ENCODE data around the gene GPR152.

The GPR152 gene

DNA sequence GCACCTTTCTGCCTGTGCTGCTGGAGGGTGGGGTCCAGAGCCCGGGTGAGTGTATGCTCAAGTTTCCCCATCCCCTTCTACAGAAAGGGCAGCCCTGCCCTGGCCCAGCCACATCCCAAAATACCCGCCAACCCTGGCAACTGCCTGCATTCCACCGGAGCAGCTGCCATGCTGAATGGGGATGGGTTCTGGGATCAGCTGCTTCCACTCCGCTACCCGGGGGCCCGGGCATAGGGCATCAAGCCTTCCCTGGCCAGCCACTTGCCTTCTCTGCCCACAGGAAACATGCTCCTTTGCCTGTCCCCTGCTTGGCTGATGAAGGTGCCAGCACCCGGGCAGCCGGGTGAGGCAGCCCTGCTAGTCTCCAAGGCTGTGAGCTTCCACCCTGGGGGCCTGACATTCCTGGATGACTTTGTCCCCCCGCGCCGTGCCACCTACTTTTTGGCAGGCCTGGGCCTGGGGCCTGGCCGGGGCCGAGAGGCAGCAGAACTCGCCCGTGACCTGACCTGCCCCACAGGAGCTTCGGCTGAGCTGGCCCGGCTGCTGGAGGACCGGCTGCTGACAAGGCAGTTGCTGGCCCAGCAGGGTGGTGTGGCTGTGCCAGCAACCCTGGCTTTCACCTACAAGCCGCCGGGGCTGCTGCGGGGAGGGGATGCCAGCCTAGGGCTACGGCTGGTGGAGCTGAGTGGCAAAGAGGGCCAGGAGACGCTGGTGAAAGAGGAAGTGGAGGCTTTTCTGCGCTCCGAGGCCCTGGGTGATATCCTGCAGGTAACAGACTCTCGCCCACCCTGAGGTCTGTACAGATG is 33.9 kb downstream of the GPR152 start:
- no peak overlapping the region for H3K4me3 ChIP-seq (replicated peaks in 1 of 2; ENCODE audit: low read depth in 2 of 2, low read length in 2 of 2)
- TF ChIP-seq, protein P1, sequence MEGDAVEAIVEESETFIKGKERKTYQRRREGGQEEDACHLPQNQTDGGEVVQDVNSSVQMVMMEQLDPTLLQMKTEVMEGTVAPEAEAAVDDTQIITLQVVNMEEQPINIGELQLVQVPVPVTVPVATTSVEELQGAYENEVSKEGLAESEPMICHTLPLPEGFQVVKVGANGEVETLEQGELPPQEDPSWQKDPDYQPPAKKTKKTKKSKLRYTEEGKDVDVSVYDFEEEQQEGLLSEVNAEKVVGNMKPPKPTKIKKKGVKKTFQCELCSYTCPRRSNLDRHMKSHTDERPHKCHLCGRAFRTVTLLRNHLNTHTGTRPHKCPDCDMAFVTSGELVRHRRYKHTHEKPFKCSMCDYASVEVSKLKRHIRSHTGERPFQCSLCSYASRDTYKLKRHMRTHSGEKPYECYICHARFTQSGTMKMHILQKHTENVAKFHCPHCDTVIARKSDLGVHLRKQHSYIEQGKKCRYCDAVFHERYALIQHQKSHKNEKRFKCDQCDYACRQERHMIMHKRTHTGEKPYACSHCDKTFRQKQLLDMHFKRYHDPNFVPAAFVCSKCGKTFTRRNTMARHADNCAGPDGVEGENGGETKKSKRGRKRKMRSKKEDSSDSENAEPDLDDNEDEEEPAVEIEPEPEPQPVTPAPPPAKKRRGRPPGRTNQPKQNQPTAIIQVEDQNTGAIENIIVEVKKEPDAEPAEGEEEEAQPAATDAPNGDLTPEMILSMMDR (IDR thresholded peaks at IDR 0.05; ENCODE audit: low read depth, low read length) = no peak
- DNase-seq (ENCODE audit: low read depth in 2 of 2) = no peak

- DNase-seq (ENCODE audit: low read depth in 2 of 2) = no peak
- H3K4me3 ChIP-seq (replicated peaks in 1 of 2; ENCODE audit: low read depth in 2 of 2, low read length in 2 of 2) = no peak overlapping the region
- TF ChIP-seq, protein P1 (IDR thresholded peaks at IDR 0.05; ENCODE audit: low read depth, low read length) = no peak
These were observed 35.1 kb downstream of the GPR152 start for GRCh38 chr11:67417425-67417824.

DNA sequence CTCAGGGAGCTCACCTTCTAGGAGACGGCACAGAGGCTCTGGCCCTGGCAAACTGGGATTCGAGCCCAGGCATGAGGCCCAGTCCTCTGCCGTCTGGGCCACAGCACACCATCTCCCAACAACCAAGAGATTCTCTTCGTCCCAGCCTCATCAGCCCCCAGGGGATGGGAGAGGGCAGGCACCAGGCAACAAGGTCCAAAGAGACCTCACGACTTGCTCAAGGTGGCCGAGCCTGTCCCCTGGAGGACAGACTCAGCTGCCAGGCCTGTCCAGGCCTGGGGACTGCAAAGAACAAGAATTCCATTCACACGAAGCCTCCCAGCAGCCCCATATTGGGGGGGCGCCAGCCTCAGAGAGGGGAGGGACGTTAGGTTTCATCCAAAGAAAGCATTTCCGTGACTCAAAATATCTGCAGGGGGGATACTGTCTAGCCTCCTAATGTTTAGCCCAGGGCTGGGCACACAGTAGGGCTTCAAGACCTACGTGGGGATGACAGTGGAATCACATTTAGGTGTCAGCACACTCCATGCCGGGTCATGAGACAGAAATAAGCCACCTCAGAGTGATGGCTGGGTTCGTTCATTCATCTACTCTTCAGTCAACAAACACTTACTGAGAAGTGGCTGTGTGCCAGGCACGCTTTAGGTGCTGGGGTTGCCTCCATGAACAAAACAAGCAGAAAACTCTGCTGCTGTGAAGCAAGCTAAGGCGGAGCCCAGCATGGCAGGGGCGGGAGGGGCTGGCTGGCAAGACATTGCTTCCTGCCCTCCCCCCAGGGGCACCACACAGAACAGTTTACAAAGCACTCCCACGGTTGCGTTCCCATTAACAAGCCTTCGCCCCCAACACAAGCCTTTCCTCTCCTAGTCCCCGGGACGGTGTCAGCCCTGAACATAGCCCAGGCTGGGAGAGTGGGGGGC is 35.9 kb downstream of the GPR152 start:
- no peak overlapping the region for H3K4me3 ChIP-seq (replicated peaks in 1 of 2; ENCODE audit: low read depth in 2 of 2, low read length in 2 of 2)
- peak in 1 of 2 donors; percentile 53 for DNase-seq (ENCODE audit: low read depth in 2 of 2)

GRCh38 chr11:67415501-67416304 is 36.8 kb downstream of the GPR152 start, which contains the start of gene CARNS1:
TSS of gene CARNS1 (plus strand) at chr11:67415678. CDS start at chr11:67416200, 522 bp downstream.
- no peak for DNase-seq (ENCODE audit: low read depth in 2 of 2)
- TF ChIP-seq, protein P1 (IDR thresholded peaks at IDR 0.05; ENCODE audit: low read depth, low read length) = no peak
- peak within 1 kb of the TSS in 1 of 2 donors; percentile 32 for H3K4me3 ChIP-seq (replicated peaks in 1 of 2; ENCODE audit: low read depth in 2 of 2, low read length in 2 of 2)

More for the DNA sequence above, 35.9 kb downstream of the GPR152 start:
- TF ChIP-seq, protein P1 (IDR thresholded peaks at IDR 0.05; ENCODE audit: low read depth, low read length) = no peak

DNA sequence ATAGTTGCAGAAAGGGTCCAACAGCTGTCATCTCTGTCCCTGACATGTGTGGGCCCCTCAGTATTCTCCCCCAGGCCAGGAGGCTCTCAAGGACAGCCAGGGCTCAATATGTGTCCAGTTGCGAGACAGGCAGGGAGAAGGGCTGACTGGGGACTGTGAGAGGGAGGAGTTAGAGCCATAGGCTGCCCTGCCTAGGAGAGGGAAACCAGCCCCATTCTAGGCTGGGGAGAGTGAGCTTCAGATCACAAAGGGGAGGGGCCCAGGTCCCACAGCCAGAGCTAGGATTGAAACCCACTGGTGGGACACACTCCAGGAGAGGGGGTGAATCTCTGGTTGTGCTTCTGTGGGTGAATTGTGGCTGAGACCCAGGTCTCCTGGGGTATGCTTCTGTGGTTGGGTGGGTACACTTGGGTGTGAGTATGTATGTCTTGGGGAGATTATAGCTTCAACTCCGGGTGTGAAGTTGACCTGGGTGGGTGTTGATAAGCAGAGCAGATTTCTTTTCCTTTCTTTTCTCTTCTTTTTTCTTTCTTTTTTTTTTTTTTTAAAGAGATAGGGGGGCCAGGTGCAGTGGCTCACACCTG is 39.2 kb downstream of the GPR152 start:
- DNase-seq (ENCODE audit: low read depth in 2 of 2) = no peak
- no peak overlapping the region for H3K4me3 ChIP-seq (replicated peaks in 1 of 2; ENCODE audit: low read depth in 2 of 2, low read length in 2 of 2)
- TF ChIP-seq, protein P1 (IDR thresholded peaks at IDR 0.05; ENCODE audit: low read depth, low read length) = no peak
